ENCODE measurements around the gene EXOG. TPM values are rescaled to one million over a fixed set of nuclear protein-coding genes. Genes with fewer than 3 reads are reported as not detected.

EXOG gene
- total RNA-seq, 1 donor from 2014 or later, result 14.1 TPM

- Histone ChIP-seq H3K9me3 (ENCODE audit: control insufficient read depth in 3 of 3, low read length in 3 of 3) (no peaks in the 10 kb centered on the region), H3K9ac (ENCODE audit: low read depth in 1 of 3, low read length in 3 of 3) (no peak overlapping the region), H3K4me3 (ENCODE audit: low read length in 3 of 3) (no peak overlapping the region), H3K27ac (ENCODE audit: low read depth, low read length) (no peak overlapping the region), H3K27me3 (ENCODE audit: control insufficient read depth in 3 of 3, insufficient read depth in 3 of 3, low read length in 3 of 3) (no peaks in the 10 kb centered on the region), H3K4me1 (ENCODE audit: control insufficient read depth in 3 of 3, insufficient read depth in 3 of 3, low read length in 3 of 3) (no peaks in the 10 kb centered on the region), H3K36me3 (ENCODE audit: control insufficient read depth in 3 of 3, insufficient read depth in 3 of 3, low read length in 3 of 3) (peaks cover under 1 to 30% (median 27%) of the 10 kb centered on the region in 3 donors)
Measured at GRCh38 chr3:38507120-38507519, 11.0 kb downstream of the EXOG start.

DNA sequence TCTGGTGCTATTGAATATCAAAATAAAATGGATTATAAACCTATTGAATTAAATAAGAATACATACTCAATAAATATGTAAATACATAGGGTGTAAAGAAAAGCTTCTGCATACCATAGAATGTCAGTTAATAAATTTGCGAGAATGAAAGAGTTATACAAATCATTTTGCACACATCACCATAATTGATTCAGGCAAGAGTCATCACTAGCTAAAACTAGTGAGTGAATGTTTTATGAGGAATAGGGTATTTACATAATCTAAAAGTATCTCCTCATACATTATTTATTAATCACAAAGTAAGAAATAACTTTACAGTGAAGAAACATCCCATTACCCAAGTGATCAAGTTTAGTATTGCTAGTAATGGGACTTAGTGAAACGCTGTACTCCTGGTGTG is 13.6 kb downstream of the EXOG start:
- Histone ChIP-seq H3K4me1 (ENCODE audit: control insufficient read depth in 3 of 3, insufficient read depth in 3 of 3, low read length in 3 of 3) (no peaks in the 10 kb centered on the region), H3K4me3 (ENCODE audit: low read length in 3 of 3) (no peak overlapping the region), H3K27ac (ENCODE audit: low read depth, low read length) (no peak overlapping the region), H3K27me3 (ENCODE audit: control insufficient read depth in 3 of 3, insufficient read depth in 3 of 3, low read length in 3 of 3) (no peaks in the 10 kb centered on the region), H3K36me3 (ENCODE audit: control insufficient read depth in 3 of 3, insufficient read depth in 3 of 3, low read length in 3 of 3) (peaks cover 5 to 29% (median 27%) of the 10 kb centered on the region in 3 donors), H3K9me3 (ENCODE audit: control insufficient read depth in 3 of 3, low read length in 3 of 3) (no peaks in the 10 kb centered on the region), H3K9ac (ENCODE audit: low read depth in 1 of 3, low read length in 3 of 3) (no peak overlapping the region)

DNA sequence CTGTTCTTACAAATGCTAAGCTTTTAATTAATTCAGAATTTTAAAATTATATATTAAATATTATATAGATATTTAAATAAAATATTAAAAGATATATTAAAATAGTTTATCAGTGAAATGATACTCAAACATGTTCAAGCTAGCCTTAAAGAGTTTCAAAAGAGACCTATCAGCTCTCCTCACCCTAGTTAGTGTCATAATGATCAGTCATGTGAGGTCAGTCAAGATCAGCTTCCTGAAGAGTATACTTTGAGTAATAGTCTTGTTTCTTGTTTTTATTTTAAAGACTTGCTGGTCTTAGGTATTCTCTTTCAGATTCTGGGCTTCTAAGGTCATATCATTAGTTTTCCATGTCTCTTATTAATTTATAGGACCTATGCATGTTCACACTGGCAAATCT is 14.5 kb downstream of the EXOG start:
- H3K4me1 ChIP-seq (ENCODE audit: control insufficient read depth in 3 of 3, insufficient read depth in 3 of 3, low read length in 3 of 3), result no peaks in the 10 kb centered on the region
- H3K4me3 ChIP-seq (ENCODE audit: low read length in 3 of 3), result no peak overlapping the region
- H3K9ac ChIP-seq (ENCODE audit: low read depth in 1 of 3, low read length in 3 of 3), result no peak overlapping the region
- H3K27me3 ChIP-seq (ENCODE audit: control insufficient read depth in 3 of 3, insufficient read depth in 3 of 3, low read length in 3 of 3), result no peaks in the 10 kb centered on the region
- H3K36me3 ChIP-seq (ENCODE audit: control insufficient read depth in 3 of 3, insufficient read depth in 3 of 3, low read length in 3 of 3), result peaks cover 7 to 34% (median 31%) of the 10 kb centered on the region in 3 donors
- H3K9me3 ChIP-seq (ENCODE audit: control insufficient read depth in 3 of 3, low read length in 3 of 3), result no peaks in the 10 kb centered on the region
- H3K27ac ChIP-seq (ENCODE audit: low read depth, low read length), result no peak overlapping the region

- Histone ChIP-seq H3K27ac (ENCODE audit: low read depth, low read length) (no peak overlapping the region), H3K27me3 (ENCODE audit: control insufficient read depth in 3 of 3, insufficient read depth in 3 of 3, low read length in 3 of 3) (no peaks in the 10 kb centered on the region), H3K9ac (ENCODE audit: low read depth in 1 of 3, low read length in 3 of 3) (no peak overlapping the region), H3K9me3 (ENCODE audit: control insufficient read depth in 3 of 3, low read length in 3 of 3) (no peaks in the 10 kb centered on the region), H3K4me3 (ENCODE audit: low read length in 3 of 3) (no peak overlapping the region), H3K4me1 (ENCODE audit: control insufficient read depth in 3 of 3, insufficient read depth in 3 of 3, low read length in 3 of 3) (no peaks in the 10 kb centered on the region), H3K36me3 (ENCODE audit: control insufficient read depth in 3 of 3, insufficient read depth in 3 of 3, low read length in 3 of 3) (peaks cover 7 to 33% (median 31%) of the 10 kb centered on the region in 3 donors)
Measured at GRCh38 chr3:38511546-38511945, 15.4 kb downstream of the EXOG start.

DNA sequence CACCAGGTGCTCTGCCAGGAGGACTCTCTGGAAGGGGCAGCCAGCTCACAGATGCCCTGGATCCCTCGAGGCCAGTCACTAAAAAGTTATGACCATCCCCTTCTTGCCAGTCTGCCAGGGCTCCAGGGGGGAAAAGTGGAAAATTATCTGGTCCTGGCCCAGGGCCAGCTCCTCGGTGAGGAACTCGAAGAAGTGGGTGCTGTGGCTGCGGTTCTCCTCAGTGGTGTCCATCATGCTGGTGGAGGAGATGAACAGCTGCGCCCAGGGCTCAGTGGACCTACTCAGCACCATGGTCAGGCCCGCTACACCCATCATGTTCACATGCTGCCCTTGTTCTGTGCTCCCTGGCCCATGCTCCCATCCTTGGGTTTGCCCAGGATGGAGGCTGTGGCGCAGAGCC is 19.2 kb downstream of the EXOG start:
- Histone ChIP-seq H3K4me3 (ENCODE audit: low read length in 3 of 3) (no peak overlapping the region), H3K9me3 (ENCODE audit: control insufficient read depth in 3 of 3, low read length in 3 of 3) (no peaks in the 10 kb centered on the region), H3K27me3 (ENCODE audit: control insufficient read depth in 3 of 3, insufficient read depth in 3 of 3, low read length in 3 of 3) (no peaks in the 10 kb centered on the region), H3K9ac (ENCODE audit: low read depth in 1 of 3, low read length in 3 of 3) (no peak overlapping the region), H3K4me1 (ENCODE audit: control insufficient read depth in 3 of 3, insufficient read depth in 3 of 3, low read length in 3 of 3) (peaks cover 0 to 5% (median 5%) of the 10 kb centered on the region in 3 donors), H3K36me3 (ENCODE audit: control insufficient read depth in 3 of 3, insufficient read depth in 3 of 3, low read length in 3 of 3) (peaks cover 7 to 22% (median 18%) of the 10 kb centered on the region in 3 donors), H3K27ac (ENCODE audit: low read depth, low read length) (no peak overlapping the region)

DNA sequence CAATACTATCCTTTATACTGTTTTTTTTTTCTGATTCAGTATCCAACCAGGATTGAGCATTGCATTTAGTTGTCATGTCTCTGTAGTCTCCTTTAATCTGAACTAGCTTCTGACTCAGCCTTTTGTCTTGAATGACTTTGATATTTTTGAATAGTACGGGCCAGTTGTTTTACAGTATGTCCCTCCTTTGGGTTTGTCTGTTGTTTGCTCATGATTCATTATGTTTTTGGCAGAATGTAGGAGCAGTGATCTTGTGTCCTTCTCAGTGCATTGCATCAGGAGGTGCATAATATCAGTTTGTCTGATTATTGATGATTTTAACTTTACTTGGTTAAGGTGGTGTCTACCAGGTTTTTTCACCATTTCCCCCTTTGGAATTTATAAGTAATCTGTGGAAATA is 20.5 kb downstream of the EXOG start:
- Histone ChIP-seq H3K9ac (ENCODE audit: low read depth in 1 of 3, low read length in 3 of 3) (no peak overlapping the region), H3K9me3 (ENCODE audit: control insufficient read depth in 3 of 3, low read length in 3 of 3) (no peaks in the 10 kb centered on the region), H3K27me3 (ENCODE audit: control insufficient read depth in 3 of 3, insufficient read depth in 3 of 3, low read length in 3 of 3) (no peaks in the 10 kb centered on the region), H3K36me3 (ENCODE audit: control insufficient read depth in 3 of 3, insufficient read depth in 3 of 3, low read length in 3 of 3) (peaks cover 7 to 16% (median 11%) of the 10 kb centered on the region in 3 donors), H3K27ac (ENCODE audit: low read depth, low read length) (no peak overlapping the region), H3K4me1 (ENCODE audit: control insufficient read depth in 3 of 3, insufficient read depth in 3 of 3, low read length in 3 of 3) (peaks cover 0 to 10% (median 6%) of the 10 kb centered on the region in 3 donors), H3K4me3 (ENCODE audit: low read length in 3 of 3) (no peak overlapping the region)

DNA sequence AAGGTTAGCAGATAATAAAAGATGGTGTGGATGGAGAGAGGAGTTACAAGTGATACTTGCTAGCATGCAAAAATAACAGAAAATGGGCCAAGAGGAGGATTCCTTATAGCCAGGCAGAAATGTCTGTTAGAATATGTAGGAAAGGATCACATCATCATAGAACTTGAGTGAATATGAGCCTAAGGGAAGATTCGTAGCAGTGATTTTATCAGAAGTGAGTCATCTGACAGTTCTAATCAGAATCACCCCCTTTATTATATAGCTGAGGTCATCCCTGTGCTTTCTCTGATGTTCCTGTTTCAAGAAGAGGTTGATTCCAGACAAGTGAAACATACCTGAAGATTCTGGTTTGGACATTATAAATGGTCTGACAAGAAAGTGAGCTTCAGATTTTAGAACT is 22.9 kb downstream of the EXOG start:
- Histone ChIP-seq H3K27ac (ENCODE audit: low read depth, low read length) (no peak overlapping the region), H3K36me3 (ENCODE audit: control insufficient read depth in 3 of 3, insufficient read depth in 3 of 3, low read length in 3 of 3) (peaks cover 5 to 14% (median 9%) of the 10 kb centered on the region in 3 donors), H3K4me3 (ENCODE audit: low read length in 3 of 3) (no peak overlapping the region), H3K27me3 (ENCODE audit: control insufficient read depth in 3 of 3, insufficient read depth in 3 of 3, low read length in 3 of 3) (no peaks in the 10 kb centered on the region), H3K9ac (ENCODE audit: low read depth in 1 of 3, low read length in 3 of 3) (no peak overlapping the region), H3K9me3 (ENCODE audit: control insufficient read depth in 3 of 3, low read length in 3 of 3) (no peaks in the 10 kb centered on the region), H3K4me1 (ENCODE audit: control insufficient read depth in 3 of 3, insufficient read depth in 3 of 3, low read length in 3 of 3) (peaks cover 0 to 10% (median 6%) of the 10 kb centered on the region in 3 donors)

DNA sequence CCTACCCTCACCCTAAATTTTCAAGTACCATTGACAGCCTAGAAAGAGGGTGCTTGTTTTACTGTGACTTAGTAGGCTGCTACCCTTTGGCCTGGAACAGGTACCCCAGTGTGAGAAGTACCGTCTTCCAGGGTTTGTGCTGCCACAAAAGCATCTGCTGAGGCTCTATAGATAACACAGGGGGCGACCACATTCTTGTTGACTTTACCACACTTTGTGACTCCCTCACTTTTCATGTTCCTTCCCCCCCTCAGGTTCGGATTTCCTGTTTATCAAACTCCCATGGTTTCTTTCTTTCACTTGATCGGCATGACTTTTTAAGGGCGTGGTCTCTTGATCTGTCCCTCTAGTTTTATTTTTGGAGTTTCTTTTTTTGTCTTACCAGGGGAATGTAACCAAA is 23.5 kb downstream of the EXOG start:
- no peak overlapping the region for H3K9ac ChIP-seq (ENCODE audit: low read depth in 1 of 3, low read length in 3 of 3)
- H3K27ac ChIP-seq (ENCODE audit: low read depth, low read length), result no peak overlapping the region

GRCh38 chr3:38521391-38521987 is 25.3 kb downstream of the EXOG start:
- Histone ChIP-seq H3K36me3 (ENCODE audit: control insufficient read depth in 3 of 3, insufficient read depth in 3 of 3, low read length in 3 of 3) (peaks cover 3 to 22% (median 21%) of the 10 kb centered on the region in 3 donors), H3K27ac (ENCODE audit: low read depth, low read length) (no peak overlapping the region), H3K4me1 (ENCODE audit: control insufficient read depth in 3 of 3, insufficient read depth in 3 of 3, low read length in 3 of 3) (peaks cover 0 to 10% (median 6%) of the 10 kb centered on the region in 3 donors)

More for the DNA sequence above, 23.5 kb downstream of the EXOG start:
- Histone ChIP-seq H3K4me1 (ENCODE audit: control insufficient read depth in 3 of 3, insufficient read depth in 3 of 3, low read length in 3 of 3) (peaks cover 0 to 10% (median 6%) of the 10 kb centered on the region in 3 donors), H3K27me3 (ENCODE audit: control insufficient read depth in 3 of 3, insufficient read depth in 3 of 3, low read length in 3 of 3) (no peaks in the 10 kb centered on the region), H3K36me3 (ENCODE audit: control insufficient read depth in 3 of 3, insufficient read depth in 3 of 3, low read length in 3 of 3) (peaks cover 5 to 20% (median 14%) of the 10 kb centered on the region in 3 donors), H3K4me3 (ENCODE audit: low read length in 3 of 3) (no peak overlapping the region), H3K9me3 (ENCODE audit: control insufficient read depth in 3 of 3, low read length in 3 of 3) (no peaks in the 10 kb centered on the region)

GRCh38 chr3:38522002-38522401 is 25.9 kb downstream of the EXOG start:
- Histone ChIP-seq H3K4me1 (ENCODE audit: control insufficient read depth in 3 of 3, insufficient read depth in 3 of 3, low read length in 3 of 3) (peaks cover 0 to 10% (median 6%) of the 10 kb centered on the region in 3 donors), H3K9me3 (ENCODE audit: control insufficient read depth in 3 of 3, low read length in 3 of 3) (no peaks in the 10 kb centered on the region), H3K27ac (ENCODE audit: low read depth, low read length) (no peak overlapping the region), H3K27me3 (ENCODE audit: control insufficient read depth in 3 of 3, insufficient read depth in 3 of 3, low read length in 3 of 3) (no peaks in the 10 kb centered on the region), H3K36me3 (ENCODE audit: control insufficient read depth in 3 of 3, insufficient read depth in 3 of 3, low read length in 3 of 3) (peaks cover 3 to 22% (median 21%) of the 10 kb centered on the region in 3 donors), H3K4me3 (ENCODE audit: low read length in 3 of 3) (no peak overlapping the region), H3K9ac (ENCODE audit: low read depth in 1 of 3, low read length in 3 of 3) (no peak overlapping the region)

More at GRCh38 chr3:38521391-38521987, 25.3 kb downstream of the EXOG start:
- H3K9me3 ChIP-seq (ENCODE audit: control insufficient read depth in 3 of 3, low read length in 3 of 3), result no peaks in the 10 kb centered on the region
- H3K4me3 ChIP-seq (ENCODE audit: low read length in 3 of 3), result no peak overlapping the region
- H3K27me3 ChIP-seq (ENCODE audit: control insufficient read depth in 3 of 3, insufficient read depth in 3 of 3, low read length in 3 of 3), result no peaks in the 10 kb centered on the region
- no peak overlapping the region for H3K9ac ChIP-seq (ENCODE audit: low read depth in 1 of 3, low read length in 3 of 3)
